HEK293T (cell line): ENCODE results near the gene WNT5B.

ENCODE experiments used
- HDGF ChIP-seq: fragments of 450-650 bp; IDR thresholded peaks from 2 replicates; pipeline ENCODE4 v1.6.1; 2017; ENCODE audit warnings: antibody characterized with exemption, borderline replicate concordance
- LEF1 ChIP-seq: fragments of 450-650 bp; IDR thresholded peaks from 2 replicates; pipeline ENCODE4 v1.6.1; 2017; ENCODE audit warnings: mild to moderate bottlenecking, borderline replicate concordance
- SP1 ChIP-seq: fragments of 450-650 bp; IDR thresholded peaks from 2 replicates; pipeline ENCODE4 v1.6.1; 2017

GRCh38 chr12:1680804-1681492 is 51.9 kb downstream of the WNT5B start:
- no peak for TF ChIP-seq HDGF
- TF ChIP-seq SP1: no peak
- TF ChIP-seq LEF1: no peak
